CMK (cell line): Measurements from ENCODE around the gene TNFRSF8.

Experiments used
- DNase-seq: peaks from one replicate; pipeline ENCODE4 v3.0.0-alpha.2; 2010; ENCODE audit warnings: low read depth

Gene TNFRSF8

GRCh38 chr1:12121212-12122003, 58.3 kb downstream of the TNFRSF8 start:
- DNase-seq, result no peak

GRCh38 chr1:12123172-12123571, 60.1 kb downstream of the TNFRSF8 start:
- no peak for DNase-seq

- DNase-seq, result no peak
These were observed 61.8 kb downstream of the TNFRSF8 start for GRCh38 chr1:12124693-12125421.

GRCh38 chr1:12125422-12126355, 62.6 kb downstream of the TNFRSF8 start:
- no peak for DNase-seq

- DNase-seq, result no peak
These were observed 63.7 kb downstream of the TNFRSF8 start for GRCh38 chr1:12126781-12127180.

- DNase-seq, result no peak
These were observed 64.2 kb downstream of the TNFRSF8 start for GRCh38 chr1:12127206-12127810.

- no peak for DNase-seq
These were observed 65.0 kb downstream of the TNFRSF8 start for GRCh38 chr1:12128120-12128519.

GRCh38 chr1:12129624-12130023, 66.5 kb downstream of the TNFRSF8 start:
- no peak for DNase-seq

- no peak for DNase-seq
These were observed 67.5 kb downstream of the TNFRSF8 start for GRCh38 chr1:12130466-12131130.

GRCh38 chr1:12132078-12132477, 69.0 kb downstream of the TNFRSF8 start:
- DNase-seq, result no peak

- no peak for DNase-seq
These were observed 71.6 kb downstream of the TNFRSF8 start for GRCh38 chr1:12134716-12135115.

GRCh38 chr1:12135612-12136011, 72.5 kb downstream of the TNFRSF8 start:
- DNase-seq, result no peak

- no peak for DNase-seq
These were observed 74.0 kb downstream of the TNFRSF8 start for GRCh38 chr1:12136916-12137610.

GRCh38 chr1:12138196-12139168, 75.4 kb downstream of the TNFRSF8 start:
- no peak for DNase-seq

- DNase-seq, result no peak
These were observed 76.9 kb downstream of the TNFRSF8 start for GRCh38 chr1:12140016-12140415.

GRCh38 chr1:12140515-12141162, 77.5 kb downstream of the TNFRSF8 start:
- no peak for DNase-seq

GRCh38 chr1:12141163-12141850, 78.2 kb downstream of the TNFRSF8 start:
- no peak for DNase-seq

- DNase-seq, result no peak
These were observed 79.2 kb downstream of the TNFRSF8 start for GRCh38 chr1:12142141-12142823.
